Stimulated activated CD8-positive, alpha-beta memory T cell treated with anti-CD3 and anti-CD28 coated beads, Interleukin-15, amount 100 ng/mL, for 48 hours (primary cell): ENCODE results near the gene HDGFL1.

Source experiments
- DNase-seq, 2 donors: peaks; one replicate each; pipeline ENCODE4 v3.0.0-alpha.2; 2020; ENCODE audit warnings: low read depth in 2 of 2

HDGFL1 gene

GRCh38 chr6:22569281-22570184 is at the start of gene HDGFL1:
TSS of gene HDGFL1 (plus strand) at chr6:22569566. CDS start at chr6:22569576, 10 bp downstream.
- no peak for DNase-seq

- DNase-seq, result no peak
Observed at GRCh38 chr6:22521035-22521434, 48.3 kb upstream of the HDGFL1 start.

GRCh38 chr6:22526736-22527135 is 42.6 kb upstream of the HDGFL1 start:
- no peak for DNase-seq

DNA sequence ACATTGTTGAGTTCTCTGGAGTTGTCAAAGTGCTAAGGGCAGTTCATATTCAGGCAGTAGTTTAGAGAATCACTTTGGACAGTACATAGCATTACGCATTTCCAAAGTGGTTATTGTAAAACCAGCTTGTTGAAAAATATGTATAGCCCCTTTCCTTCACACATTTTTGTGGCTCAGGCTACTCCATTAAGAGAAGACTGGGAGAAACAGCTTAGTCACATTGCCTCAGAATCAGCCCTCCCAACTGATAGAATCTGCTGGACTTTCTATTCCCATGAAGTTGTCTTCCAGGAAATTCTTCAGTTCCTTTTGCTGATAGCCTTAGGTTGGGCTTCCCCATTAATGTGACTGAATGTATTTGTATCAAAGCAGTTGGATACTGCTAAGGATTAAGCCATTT is 39.5 kb upstream of the HDGFL1 start:
- no peak for DNase-seq

DNA sequence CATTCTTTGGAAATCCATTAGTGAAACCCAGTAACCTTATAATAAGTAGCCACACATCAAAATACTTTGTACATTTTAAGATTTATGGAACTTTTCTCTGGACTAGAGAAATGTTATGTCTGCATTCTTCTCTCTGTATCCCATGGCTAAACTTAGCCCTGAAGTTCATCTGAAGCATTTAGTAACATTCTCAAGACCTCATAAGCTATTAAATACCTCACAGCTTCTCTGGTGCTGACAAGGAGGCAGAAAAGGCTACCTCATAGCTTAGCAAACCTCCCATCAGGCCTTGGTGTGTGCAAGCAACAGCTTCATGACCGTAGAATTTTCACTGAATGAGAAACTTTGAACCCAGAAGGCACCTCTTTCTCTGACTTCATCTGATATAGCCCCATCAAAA is 38.9 kb upstream of the HDGFL1 start:
- DNase-seq, result no peak

DNA sequence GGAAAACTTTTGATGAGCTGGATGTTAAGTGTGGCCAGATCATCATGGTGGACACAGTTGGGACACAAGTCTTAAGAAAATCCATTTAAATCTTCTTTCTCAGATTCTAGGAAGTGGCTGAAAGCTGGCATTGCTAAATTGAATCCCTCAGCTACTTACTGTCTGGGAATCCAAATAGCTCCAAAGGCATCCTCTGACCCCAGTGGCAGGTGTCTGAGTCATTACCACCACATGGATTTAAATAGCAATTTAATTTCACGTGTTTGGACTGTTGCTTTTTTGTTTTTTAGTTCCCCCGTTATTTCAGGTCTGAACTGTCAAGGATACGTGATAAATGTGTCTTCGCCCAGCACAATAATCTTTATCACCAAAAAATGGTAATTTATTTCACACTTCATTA is 33.2 kb upstream of the HDGFL1 start:
- no peak for DNase-seq

DNA sequence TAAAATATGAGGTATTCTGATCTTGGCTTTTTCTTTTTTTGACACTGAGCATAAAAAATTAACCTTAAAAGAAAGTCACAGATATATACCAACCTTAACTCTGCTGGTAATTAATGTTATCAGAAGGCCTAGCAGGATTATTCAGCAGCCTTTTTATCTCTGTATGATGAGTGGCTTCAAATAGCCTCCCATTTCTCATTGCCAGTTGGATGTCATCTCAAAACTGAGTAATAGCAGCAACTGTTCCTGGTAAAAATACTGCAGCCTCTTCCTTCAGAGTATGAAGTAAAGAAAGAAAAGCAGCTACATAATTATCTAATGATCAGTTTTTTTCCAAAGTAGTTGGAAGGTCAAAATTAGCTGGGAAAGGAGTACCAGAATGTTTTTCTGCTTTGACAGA is 24.9 kb upstream of the HDGFL1 start:
- DNase-seq, result no peak

GRCh38 chr6:22545051-22545450 is 24.3 kb upstream of the HDGFL1 start:
- no peak for DNase-seq

DNA sequence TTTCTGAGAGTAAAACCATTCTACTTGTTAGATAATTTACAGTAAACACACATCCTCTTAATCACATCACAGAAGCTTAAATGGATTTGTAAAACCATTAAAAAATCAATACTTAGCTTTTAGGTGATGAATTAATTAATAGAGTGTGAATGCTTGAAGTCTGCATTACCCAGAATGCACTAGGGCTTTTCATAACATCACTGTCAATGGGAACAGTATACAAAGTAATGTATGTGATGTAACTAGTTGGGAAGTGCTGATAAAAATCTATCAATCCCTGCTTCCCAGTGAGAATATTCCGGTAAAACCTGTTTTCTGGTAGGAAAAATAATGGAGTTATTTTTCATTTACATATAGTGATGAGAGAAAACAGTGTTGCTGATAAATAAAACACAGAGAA is 23.1 kb upstream of the HDGFL1 start:
- DNase-seq, result no peak

DNA sequence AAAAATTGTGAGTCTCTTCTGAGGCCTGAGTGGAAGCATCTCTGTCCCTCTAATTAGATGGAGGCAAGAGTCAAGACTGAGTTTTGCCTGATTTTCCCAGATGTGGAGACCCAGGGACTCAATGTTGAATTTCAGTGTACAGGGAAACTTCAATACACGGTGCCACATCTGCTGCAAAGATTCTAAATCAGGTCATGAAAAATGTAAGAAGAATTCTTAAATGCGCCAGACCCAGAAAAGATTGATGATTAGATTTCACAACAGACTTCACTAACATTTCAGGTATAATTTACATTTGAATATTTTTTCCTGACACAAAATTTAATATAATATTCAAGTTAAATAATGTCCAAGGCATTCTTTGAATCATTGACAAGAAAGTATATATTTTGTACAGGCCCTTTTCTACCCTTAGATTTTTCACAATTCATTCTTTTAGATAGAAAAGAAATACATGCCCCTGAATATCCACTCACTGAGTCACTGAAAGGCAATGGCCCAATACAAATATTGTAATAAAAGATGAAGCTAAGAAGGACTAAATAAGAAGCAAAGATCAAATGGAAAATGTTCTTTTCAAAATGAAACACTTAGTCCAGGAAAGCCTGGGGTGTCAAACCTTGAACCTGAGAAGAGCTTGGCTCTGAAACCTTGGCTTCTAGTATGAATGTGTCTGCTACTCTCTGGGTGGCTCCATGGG is 18.2 kb upstream of the HDGFL1 start:
- no peak for DNase-seq

DNA sequence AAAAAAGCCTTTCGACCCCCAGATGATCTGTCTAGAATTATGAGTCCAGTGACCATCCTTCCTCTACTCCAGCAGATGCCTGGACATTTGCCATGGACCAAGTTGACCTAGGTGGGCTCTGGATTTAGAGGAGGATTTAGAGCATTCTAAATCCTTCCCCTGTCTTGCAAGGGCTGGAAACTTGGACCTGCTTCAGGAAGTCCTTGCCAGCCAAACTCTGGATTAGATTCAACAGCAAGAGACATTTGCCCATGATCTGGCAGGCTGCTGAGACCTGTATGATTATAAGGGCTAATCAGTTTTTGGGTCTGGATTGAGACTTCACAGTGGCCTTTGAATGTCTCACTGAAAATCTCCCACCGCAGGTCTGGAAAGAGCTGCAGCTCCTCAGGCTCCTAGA is 13.1 kb upstream of the HDGFL1 start:
- no peak for DNase-seq

DNA sequence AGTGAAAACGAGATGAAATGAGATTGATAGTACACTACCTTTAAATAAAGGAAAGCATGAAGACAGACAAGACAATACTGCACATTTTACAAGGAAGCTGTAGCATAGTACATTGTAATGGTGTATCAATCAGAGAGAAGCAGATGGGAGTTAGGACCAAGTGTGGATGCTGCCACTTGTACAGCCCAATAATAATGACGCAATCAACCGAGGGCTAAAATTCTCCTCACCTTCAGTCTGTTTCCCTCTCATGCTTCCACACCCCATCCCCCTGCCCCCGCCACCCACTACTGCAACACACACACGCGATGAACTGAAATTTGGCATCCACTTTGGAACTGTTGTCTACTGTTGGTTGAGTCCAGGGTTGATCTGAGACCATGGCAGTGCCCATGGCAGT is 12.4 kb upstream of the HDGFL1 start:
- DNase-seq, result no peak

DNA sequence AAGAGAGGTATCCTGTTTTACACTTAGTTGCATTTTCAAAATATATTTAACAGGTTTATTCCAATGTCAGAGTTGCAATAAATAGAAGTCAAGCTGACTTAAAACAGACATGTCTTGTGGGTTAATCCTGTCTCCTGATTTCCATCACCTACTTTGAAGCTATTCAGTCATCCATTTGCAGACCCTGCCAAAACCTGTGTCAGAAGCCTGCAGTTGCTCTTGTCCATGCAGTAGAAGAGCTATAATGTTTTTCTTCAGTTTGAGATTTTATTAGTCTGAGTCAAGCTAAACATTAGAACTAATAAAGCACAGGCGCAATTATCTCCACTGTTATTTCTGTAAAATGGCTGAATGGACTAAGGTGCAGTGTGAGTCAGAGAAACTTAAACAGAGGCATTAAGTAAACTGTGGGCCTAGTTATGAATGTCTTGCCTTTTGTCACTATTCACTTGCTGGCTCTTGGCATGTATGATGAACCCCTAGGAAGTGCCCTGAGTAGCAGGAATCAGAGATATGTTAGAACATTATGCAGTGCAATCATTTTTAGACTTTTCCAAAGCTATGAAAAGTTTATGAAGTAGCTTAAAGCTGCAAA is 11.0 kb upstream of the HDGFL1 start:
- no peak for DNase-seq

GRCh38 chr6:22568854-22569253 is 512 bp upstream of the HDGFL1 start:
- DNase-seq, result no peak

DNA sequence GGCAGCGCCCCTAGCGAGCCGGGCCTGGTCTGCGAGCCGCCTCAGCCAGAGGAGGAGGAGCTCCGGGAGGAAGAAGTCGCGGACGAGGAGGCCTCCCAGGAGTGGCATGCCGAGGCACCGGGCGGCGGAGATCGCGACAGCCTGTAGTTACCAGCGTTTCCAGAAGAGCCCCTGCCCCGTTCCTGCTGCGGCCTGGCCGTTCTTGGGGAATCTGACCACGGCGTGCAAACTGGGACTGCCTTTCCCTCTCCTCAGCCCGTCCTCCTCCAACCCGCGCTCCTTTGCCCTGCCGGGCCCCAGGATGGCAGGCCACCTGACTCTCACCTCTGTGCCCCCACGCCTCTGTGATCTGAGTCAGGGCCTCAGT is 802 bp downstream of the HDGFL1 start:
- DNase-seq, result no peak

- no peak for DNase-seq
Observed at GRCh38 chr6:22575190-22575589, 5.8 kb downstream of the HDGFL1 start.

DNA sequence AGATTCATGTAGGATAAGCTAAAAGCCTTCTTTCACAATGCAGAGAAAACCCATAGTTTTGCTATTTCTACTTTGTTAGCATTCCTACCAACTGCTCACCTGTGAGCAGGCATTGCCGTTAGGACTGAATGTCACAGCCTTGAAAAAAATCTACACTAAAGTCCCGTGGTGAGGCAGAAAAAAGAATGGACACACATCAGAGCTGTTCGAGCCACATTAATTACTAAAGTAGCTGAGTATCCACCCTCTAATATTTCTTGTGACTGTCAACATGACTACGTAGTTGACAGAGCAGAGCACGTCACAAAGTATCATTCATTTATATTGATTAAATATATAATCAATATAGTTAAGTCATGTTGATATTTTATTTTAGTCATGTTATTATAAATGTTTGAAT is 10.1 kb downstream of the HDGFL1 start:
- DNase-seq, result no peak

- DNase-seq, result no peak
Observed at GRCh38 chr6:22580337-22580736, 11.0 kb downstream of the HDGFL1 start.

- no peak for DNase-seq
Observed at GRCh38 chr6:22582417-22583205, 13.2 kb downstream of the HDGFL1 start.

DNA sequence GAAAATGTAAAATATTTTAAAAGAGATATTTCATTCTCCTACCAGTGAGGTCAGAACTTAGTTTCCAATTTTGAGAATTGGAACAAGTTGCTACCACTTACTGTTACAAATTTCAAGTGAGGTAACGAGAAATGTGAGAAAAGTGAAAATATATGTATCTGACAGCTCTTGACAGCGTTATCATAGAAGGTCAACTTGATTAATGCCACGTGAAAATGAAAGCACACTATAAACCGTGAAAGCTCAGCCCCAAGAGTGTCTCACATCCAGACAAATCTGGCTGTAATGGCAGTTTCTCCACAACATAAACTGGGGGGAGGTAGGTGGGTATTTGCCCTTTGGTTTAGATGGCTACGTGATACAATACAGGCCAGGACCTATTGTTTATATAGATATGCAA is 13.9 kb downstream of the HDGFL1 start:
- DNase-seq, result no peak

DNA sequence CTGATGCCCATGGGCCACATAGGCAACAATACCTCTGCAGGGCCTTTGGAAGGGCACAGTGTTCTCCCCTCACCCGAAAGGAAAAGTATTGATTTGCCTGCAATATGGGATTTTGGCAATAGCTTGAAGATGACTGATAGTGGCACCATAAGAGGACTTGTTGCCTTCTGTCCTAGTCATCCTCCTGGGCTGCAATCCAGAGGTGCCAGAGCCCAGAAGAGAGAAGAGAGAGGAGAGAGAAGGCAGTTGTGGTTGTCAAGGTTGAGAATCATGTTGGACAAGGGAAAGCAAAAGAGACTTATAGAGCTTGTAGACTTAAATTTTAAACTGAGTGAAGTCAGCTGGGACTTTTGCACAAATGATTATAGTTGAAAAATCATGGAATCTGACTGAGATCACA is 14.6 kb downstream of the HDGFL1 start:
- DNase-seq, result no peak

GRCh38 chr6:22589118-22589517 is 19.8 kb downstream of the HDGFL1 start:
- no peak for DNase-seq
